Measurements from ENCODE around the gene ABCC4.

Gene ABCC4, protein sequence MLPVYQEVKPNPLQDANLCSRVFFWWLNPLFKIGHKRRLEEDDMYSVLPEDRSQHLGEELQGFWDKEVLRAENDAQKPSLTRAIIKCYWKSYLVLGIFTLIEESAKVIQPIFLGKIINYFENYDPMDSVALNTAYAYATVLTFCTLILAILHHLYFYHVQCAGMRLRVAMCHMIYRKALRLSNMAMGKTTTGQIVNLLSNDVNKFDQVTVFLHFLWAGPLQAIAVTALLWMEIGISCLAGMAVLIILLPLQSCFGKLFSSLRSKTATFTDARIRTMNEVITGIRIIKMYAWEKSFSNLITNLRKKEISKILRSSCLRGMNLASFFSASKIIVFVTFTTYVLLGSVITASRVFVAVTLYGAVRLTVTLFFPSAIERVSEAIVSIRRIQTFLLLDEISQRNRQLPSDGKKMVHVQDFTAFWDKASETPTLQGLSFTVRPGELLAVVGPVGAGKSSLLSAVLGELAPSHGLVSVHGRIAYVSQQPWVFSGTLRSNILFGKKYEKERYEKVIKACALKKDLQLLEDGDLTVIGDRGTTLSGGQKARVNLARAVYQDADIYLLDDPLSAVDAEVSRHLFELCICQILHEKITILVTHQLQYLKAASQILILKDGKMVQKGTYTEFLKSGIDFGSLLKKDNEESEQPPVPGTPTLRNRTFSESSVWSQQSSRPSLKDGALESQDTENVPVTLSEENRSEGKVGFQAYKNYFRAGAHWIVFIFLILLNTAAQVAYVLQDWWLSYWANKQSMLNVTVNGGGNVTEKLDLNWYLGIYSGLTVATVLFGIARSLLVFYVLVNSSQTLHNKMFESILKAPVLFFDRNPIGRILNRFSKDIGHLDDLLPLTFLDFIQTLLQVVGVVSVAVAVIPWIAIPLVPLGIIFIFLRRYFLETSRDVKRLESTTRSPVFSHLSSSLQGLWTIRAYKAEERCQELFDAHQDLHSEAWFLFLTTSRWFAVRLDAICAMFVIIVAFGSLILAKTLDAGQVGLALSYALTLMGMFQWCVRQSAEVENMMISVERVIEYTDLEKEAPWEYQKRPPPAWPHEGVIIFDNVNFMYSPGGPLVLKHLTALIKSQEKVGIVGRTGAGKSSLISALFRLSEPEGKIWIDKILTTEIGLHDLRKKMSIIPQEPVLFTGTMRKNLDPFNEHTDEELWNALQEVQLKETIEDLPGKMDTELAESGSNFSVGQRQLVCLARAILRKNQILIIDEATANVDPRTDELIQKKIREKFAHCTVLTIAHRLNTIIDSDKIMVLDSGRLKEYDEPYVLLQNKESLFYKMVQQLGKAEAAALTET (N-terminal part only)

GRCh38 chr13:95301183-95301967 is at the start of gene ABCC4:
TSS of gene ABCC4 (minus strand) at chr13:95301451. CDS start at chr13:95301314, 137 bp downstream.
- in situ Hi-C loops (cut with MboI; ENCODE audit: low sequenced_read_pairs), result no loop called here

DNA sequence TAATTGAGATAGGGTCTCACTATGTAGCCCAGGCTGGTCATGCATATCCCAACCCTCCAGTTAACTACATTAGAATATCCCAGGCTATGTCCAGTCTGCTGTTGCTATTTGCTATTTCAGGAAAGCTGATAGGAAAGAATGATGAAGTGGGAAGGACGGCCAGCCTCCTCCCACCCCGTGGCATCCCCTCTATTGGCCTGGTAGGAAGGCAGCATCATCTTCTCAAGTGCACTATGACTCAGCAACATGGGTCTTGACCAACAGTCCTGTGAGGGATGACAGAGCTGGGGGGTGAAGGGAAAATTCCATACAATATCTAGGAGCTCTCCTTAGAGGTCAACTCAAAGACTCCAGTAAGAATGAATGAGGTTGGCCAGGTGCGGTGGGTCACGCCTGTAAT is 48.0 kb upstream of the ABCC4 start:
- in situ Hi-C loops (cut with MboI; ENCODE audit: low sequenced_read_pairs), result no loop called here

DNA sequence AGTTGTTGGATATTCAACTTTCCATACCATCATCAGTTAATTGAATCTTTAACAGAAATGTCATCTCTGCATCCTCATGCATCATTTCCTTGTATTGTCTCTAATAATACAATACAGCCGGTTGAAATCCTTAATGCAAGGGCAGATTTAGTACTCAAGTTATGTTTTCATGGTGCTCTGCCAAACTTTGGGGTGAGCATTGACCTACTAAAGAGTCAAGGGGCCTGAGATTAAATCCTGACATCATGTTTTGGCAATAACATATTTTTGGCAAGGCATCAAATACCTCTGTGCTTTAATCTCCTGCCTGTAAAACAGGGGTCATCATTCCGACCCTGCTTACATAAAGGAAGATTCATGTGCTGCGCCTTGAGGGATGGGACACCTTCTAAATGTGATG is 42.7 kb upstream of the ABCC4 start:
- in situ Hi-C loops (cut with MboI; ENCODE audit: low sequenced_read_pairs), result no loop called here

DNA sequence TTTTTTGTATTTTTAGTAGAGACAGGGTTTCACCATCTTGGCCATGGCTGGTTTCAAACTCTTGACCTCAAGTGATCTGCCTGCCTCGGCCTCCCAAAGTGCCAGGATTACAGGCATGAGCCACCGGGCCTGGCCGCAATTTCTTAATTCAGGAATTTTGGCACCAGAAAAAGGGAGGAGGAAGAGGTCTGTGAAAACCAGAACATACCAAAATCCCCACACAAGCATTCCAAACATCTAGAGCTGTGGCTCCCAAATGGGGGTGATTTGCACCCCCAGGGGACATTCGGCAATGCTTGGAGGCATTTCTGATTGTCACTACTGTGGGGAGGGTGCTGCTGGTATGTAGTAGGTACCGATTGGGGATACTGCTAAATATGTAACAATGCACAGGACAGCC is 40.2 kb upstream of the ABCC4 start:
- in situ Hi-C loops (cut with MboI; ENCODE audit: low sequenced_read_pairs), result no loop called here

- in situ Hi-C loops (cut with MboI; ENCODE audit: low sequenced_read_pairs), result no loop called here
Observed at GRCh38 chr13:95338905-95339304, 37.7 kb upstream of the ABCC4 start.

GRCh38 chr13:95337597-95337996 is 36.3 kb upstream of the ABCC4 start:
- in situ Hi-C loops (cut with MboI; ENCODE audit: low sequenced_read_pairs), result no loop called here

DNA sequence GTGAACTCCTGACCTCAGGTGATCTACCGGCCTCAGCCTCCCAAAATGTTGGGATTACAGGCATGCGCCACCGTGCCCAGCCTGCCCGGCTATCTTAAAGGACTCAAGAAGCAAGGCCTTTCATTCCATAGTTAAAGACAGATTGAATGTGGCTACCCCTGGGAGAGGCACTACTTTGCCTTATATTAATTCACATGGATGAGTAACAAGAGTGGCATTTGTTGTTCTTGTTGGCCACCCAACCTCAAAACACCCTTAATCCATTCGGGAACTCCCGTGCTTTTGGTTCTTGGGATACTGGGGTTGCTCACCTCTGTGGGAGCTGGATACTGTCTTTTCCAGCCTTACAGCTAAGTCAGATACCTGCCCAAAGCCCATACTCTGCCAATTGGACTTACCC is 34.4 kb upstream of the ABCC4 start:
- in situ Hi-C loops (cut with MboI; ENCODE audit: low sequenced_read_pairs), result no loop called here

DNA sequence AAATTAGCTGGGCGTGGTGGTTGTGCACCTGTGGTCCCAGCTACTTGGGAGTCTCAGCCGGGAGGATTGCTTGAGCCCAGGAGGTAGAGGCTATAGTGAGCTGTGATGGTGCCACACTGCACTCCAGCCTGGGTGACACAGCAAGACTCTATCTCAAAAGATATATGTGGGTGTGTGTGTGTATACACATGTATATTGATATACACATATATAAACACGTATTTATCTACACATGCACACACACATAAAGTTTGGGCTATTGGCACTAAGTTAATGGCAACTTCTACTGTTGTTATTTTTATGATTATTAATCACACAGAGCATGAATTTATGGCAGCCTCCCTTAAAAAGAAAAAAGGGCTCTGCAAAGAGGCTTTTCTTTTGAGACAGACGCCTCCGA is 27.1 kb upstream of the ABCC4 start:
- in situ Hi-C loops (cut with MboI; ENCODE audit: low sequenced_read_pairs), result no loop called here

- in situ Hi-C loops (cut with MboI; ENCODE audit: low sequenced_read_pairs), result no loop called here
Observed at GRCh38 chr13:95327190-95327589, 25.9 kb upstream of the ABCC4 start.

DNA sequence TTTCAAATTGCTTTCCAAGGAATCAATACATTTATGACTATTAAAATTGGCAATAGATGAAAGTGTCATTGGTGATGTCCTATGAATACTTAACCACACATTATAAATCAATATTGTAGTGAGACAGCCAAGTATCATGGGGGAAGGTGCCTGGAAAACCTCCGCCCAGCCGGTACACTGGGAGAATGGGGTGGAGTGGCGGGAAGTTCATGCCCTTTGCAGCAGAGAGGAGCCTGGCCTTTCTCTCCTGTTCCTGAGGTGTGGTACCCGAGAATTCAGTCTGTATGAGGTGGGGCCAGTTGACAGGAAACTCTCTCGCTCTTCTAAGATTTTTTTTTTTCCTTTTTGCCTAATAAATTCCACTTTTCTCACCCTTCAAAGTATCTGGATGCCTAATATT is 25.4 kb upstream of the ABCC4 start:
- in situ Hi-C loops (cut with MboI; ENCODE audit: low sequenced_read_pairs), result no loop called here

DNA sequence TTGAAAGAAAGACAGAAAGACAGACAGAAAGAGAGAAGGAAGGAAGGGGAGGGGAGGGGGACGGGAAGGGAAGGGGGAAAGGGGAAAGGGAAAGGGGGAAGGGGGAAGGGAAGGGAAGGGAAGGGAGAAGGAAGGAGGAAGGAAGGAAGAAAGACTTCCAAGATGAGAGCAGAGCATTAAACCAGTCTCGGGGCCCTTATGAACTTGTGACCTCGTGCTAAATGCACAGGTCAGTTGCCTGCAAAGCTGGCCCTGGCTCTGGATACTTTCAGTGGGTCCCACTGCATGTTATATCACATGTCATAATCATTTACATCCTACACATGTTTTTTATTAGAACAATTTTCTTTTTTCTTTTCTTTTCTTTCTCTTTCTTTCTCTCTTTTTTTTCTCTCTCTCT is 24.2 kb upstream of the ABCC4 start:
- in situ Hi-C loops (cut with MboI; ENCODE audit: low sequenced_read_pairs), result no loop called here

DNA sequence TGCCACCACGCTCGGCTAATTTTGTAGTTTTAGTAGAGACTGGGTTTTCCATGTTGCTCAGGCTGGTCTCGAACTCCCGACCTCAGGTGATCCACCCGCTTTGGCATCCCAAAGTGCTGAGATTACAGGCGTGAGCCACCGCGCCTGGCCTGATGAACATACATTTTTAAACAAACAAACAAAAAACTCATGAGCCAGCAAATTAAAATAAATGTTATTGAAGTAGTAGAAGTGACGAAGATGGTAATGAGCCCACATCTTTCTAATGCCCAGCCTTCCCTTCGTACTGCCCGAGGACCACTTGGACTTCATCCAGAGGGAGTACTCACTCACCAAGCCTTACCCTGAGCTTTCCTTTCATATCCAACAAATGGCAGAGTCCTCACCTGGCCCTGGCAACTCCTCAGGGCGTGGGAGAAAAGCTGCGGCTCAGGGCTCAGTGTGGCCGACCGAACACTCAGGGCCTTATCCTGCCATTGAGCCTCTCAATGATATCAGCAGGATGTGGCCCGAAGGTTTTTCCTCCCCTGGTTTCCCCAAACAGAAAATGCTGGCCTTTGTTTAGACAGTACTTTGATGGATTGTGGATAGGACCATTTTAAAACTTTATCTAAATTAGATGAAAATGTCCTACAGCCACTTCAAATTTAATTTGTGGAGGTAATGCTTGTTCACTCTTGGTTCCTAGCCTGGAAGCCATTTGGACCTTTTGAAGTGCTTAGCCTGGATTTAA is 22.8 kb upstream of the ABCC4 start:
- in situ Hi-C loops (cut with MboI; ENCODE audit: low sequenced_read_pairs), result no loop called here

- in situ Hi-C loops (cut with MboI; ENCODE audit: low sequenced_read_pairs), result no loop called here
Observed at GRCh38 chr13:95319551-95320274, 18.5 kb upstream of the ABCC4 start.

DNA sequence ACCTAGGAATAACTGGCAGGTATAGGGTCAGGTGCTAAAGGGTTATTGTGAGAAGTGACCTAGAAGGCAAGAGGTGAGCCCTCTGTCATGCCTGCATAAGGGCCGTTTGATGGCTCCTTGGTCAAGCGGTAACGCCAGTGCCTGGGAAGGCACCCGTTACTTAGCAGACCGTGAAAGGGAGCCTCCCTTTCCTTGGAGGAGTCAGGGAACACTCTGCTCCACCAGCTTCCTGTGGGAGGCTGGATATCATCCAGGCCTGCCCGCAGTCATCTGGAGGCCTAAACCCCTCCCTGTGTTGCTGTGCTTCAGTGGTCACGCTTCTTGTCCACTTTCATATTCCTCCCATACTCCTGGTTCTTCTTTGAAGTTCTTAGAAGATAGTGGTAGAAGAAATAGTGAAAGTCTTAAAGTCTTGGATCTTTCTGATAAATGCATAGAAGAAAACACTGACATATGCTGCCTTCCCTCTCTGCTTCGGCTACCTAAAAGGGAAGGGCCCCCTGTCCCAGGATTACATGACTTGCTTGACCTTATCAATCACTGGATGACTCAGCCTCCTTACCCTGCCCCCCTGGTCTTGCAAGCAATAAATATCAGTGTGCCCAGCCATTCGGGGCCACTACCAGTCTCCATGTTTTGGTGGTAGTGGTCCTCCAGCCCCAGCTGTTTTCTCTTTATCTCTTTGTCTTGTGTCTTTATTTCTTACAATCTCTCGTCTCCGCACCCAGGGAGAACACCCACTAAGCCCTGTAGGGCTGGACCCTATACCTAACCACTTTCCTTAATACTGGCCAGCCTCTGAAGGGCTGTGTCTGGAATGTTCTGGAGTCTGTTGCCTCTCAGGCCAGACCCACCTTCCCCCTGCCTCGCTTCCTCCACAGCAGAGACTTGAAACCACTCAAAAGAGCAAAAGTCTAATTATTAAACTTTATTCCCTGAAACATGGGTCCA is 16.1 kb upstream of the ABCC4 start:
- in situ Hi-C loops (cut with MboI; ENCODE audit: low sequenced_read_pairs), result no loop called here

- in situ Hi-C loops (cut with MboI; ENCODE audit: low sequenced_read_pairs), result no loop called here
Observed at GRCh38 chr13:95315752-95316151, 14.5 kb upstream of the ABCC4 start.

- in situ Hi-C loops (cut with MboI; ENCODE audit: low sequenced_read_pairs), result no loop called here
Observed at GRCh38 chr13:95307507-95307906, 6.3 kb upstream of the ABCC4 start.

- in situ Hi-C loops (cut with MboI; ENCODE audit: low sequenced_read_pairs), result no loop called here
Observed at GRCh38 chr13:95304453-95304852, 3.2 kb upstream of the ABCC4 start.

- in situ Hi-C loops (cut with MboI; ENCODE audit: low sequenced_read_pairs), result no loop called here
Observed at GRCh38 chr13:95301968-95302393, 730 bp upstream of the ABCC4 start.

All from HL-60/S4 treated with retinoic acid at 250 ng/mL for 4 days and 3 days (cell line).